ENCODE measurements around the gene OR10R2. TPM values are rescaled to one million over a fixed set of nuclear protein-coding genes. Genes with fewer than 3 reads are reported as not detected.
"Not testable (repeated sequence)": the region's sequence is repeated elsewhere in the genome, so short reads cannot be mapped to it uniquely, and the experiment has no call there.

Gene OR10R2, protein sequence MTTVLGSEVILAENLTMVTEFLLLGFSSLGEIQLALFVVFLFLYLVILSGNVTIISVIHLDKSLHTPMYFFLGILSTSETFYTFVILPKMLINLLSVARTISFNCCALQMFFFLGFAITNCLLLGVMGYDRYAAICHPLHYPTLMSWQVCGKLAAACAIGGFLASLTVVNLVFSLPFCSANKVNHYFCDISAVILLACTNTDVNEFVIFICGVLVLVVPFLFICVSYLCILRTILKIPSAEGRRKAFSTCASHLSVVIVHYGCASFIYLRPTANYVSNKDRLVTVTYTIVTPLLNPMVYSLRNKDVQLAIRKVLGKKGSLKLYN
- total RNA-seq: not detected

DNA sequence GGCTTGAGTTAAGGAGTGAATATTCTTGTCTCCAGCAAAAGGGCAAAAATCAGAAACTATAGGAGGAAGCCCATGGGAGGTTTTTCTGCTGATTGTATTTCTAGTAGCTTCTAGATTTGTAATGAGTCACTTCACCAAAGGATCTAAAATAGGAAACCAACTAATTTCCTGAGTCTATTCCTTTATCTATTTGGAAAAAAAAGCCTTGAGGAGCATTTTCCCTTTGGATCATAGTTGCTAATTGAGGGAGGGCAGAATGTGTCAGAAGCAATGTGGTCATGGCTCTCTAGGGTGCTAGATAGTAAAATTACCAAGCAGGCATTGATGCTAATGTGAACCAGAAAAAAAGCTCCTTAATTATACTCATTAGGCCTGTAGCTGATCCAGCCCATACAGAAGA lies at the start of gene OR10R2:
OR10R2 (plus strand) TSS at position 301 of the 400 bp plus-strand sequence. CDS start 106 bp downstream, outside the sequence.
- H3K4me3 ChIP-seq: no peak within 1 kb of the TSS
- H3K36me3 ChIP-seq: no peaks in the 10 kb centered on the region
- H3K27ac ChIP-seq: no peak within 1 kb of the TSS
- no peaks in the 10 kb centered on the region for H3K9me3 ChIP-seq
- DNase-seq (ENCODE audit: low spot score): no peak
- no peaks in the 10 kb centered on the region for H3K27me3 ChIP-seq
- no peaks in the 10 kb centered on the region for H3K4me1 ChIP-seq
- TF ChIP-seq, protein P1, sequence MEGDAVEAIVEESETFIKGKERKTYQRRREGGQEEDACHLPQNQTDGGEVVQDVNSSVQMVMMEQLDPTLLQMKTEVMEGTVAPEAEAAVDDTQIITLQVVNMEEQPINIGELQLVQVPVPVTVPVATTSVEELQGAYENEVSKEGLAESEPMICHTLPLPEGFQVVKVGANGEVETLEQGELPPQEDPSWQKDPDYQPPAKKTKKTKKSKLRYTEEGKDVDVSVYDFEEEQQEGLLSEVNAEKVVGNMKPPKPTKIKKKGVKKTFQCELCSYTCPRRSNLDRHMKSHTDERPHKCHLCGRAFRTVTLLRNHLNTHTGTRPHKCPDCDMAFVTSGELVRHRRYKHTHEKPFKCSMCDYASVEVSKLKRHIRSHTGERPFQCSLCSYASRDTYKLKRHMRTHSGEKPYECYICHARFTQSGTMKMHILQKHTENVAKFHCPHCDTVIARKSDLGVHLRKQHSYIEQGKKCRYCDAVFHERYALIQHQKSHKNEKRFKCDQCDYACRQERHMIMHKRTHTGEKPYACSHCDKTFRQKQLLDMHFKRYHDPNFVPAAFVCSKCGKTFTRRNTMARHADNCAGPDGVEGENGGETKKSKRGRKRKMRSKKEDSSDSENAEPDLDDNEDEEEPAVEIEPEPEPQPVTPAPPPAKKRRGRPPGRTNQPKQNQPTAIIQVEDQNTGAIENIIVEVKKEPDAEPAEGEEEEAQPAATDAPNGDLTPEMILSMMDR (IDR thresholded peaks at IDR 0.05): no peak

DNA sequence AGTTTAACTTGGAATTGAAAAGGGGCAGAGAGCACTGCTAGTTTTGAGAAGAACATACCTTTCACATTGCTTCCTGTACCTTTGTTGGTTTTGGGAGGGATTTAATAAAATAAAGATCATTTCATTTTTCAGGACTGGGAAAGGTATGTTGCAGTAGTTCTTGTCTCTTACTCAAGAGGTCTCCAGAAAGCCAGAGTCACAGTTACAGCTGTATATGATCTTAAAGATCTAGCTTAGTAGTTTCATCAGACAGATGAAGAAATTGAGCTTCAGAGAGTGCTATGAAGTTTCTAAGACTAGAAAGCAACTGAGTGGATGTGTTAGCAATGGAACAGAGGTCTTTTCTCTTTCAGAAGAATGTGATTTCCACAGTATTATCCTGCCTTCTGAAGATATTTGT lies 47.0 kb upstream of the OR10R2 start:
- TF ChIP-seq, protein P1 (IDR thresholded peaks at IDR 0.05): no peak
- no peak overlapping the region for H3K27ac ChIP-seq
- peaks cover 0 to 11% of the 10 kb centered on the region in 2 donors for H3K9me3 ChIP-seq
- H3K4me1 ChIP-seq: no peaks in the 10 kb centered on the region
- no peak overlapping the region for H3K4me3 ChIP-seq
- no peak for DNase-seq (ENCODE audit: low spot score)
- H3K36me3 ChIP-seq: no peaks in the 10 kb centered on the region
- no peaks in the 10 kb centered on the region for H3K27me3 ChIP-seq

DNA sequence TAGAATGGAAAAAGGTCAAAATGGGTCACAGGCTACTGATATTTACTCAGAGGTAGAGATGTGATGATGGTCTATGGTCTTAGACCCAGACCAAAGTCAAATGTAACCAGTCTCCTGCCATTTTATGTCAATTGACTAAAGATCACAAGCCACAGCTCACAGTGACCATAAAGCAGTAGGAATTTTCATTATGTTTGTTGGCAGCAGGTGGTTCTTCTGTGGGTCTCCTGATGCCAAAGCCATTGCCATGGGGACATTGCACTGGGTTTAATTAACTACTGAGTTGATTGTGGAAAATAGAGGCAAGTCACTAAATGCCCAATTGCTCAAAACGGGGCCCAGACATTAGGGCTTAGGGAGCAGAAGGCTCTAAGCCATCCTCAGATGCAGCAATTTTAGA lies 45.9 kb upstream of the OR10R2 start, which contains the start of gene OR10K2:
OR10K2 (minus strand) TSS at position 101 of the 400 bp plus-strand sequence. CDS start 5,371 bp downstream, outside the sequence.
- DNase-seq (ENCODE audit: low spot score): no peak
- H3K4me3 ChIP-seq: no peak within 1 kb of the TSS
- TF ChIP-seq, protein P1 (IDR thresholded peaks at IDR 0.05): no peak
- H3K36me3 ChIP-seq: no peaks in the 10 kb centered on the region
- peaks cover 0 to 11% of the 10 kb centered on the region in 2 donors for H3K9me3 ChIP-seq
- no peaks in the 10 kb centered on the region for H3K4me1 ChIP-seq
- no peaks in the 10 kb centered on the region for H3K27me3 ChIP-seq
- H3K27ac ChIP-seq: no peak within 1 kb of the TSS

DNA sequence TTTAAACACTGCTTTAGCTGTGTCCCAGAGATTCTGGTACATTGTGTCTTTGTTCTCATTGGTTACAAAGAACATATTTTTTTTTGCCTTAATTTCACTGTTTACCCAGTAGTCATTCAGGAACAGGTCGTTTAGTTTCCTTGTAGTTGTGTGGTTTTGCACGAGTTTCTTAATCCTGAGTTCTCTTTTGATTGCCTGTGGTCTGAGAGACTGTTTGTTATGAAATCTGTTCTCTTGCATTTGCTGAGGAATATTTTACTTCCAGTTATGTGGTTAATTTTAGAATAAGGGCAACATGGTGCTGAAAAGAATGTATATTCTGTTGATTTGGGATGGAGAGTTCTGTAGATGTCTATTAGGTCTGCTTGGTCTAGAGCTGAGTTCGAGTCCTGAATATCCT lies 41.9 kb upstream of the OR10R2 start:
- peaks cover 0 to 16% of the 10 kb centered on the region in 2 donors for H3K9me3 ChIP-seq
- H3K27me3 ChIP-seq; H3K4me3 ChIP-seq; H3K27ac ChIP-seq; H3K4me1 ChIP-seq; H3K36me3 ChIP-seq; DNase-seq (ENCODE audit: low spot score): not testable (repeated sequence)

DNA sequence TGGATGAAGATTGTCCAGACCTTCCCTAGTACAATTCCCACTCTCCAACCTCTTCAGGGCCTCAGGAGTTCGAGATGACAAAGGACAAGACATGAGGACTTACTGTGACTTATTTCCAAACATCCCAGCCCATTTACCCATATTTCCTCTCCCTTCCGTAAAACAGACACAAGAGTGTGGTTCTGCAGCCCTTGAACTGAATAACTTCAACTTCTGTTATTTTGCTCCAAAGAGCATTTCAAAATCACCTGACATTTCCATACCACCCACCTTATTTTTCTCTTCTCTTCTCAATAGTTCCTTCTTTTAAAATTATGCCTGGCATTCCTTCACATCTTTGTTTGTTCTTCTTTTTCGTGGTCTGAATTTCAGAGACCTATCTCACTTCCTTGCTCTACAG lies 37.3 kb upstream of the OR10R2 start:
- Histone ChIP-seq H3K4me3 (no peak overlapping the region), H3K27ac (no peak overlapping the region), H3K4me1 (no peaks in the 10 kb centered on the region), H3K27me3 (no peaks in the 10 kb centered on the region), H3K36me3 (no peaks in the 10 kb centered on the region), H3K9me3 (peaks cover 0 to 5% of the 10 kb centered on the region in 2 donors)
- TF ChIP-seq, protein P1 (IDR thresholded peaks at IDR 0.05): no peak
- DNase-seq (ENCODE audit: low spot score): no peak

DNA sequence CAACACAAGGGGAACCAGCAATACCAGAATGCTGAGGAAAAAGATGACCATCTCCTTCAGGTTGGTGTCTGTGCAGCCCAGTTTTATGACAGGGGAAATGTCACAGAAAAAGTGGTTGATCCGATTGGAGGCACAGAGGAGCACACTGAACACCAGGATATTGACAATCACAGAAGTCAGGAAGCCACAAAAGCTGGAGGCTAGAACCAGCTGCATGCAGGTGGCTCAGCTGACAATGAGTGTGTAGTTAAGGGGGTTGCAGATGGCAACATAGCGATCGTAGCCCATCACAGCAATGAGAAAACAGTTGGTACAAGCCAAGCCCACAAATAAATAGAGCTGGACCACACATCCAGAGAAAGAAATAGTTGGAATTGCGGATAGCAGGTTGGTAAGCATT lies 26.6 kb upstream of the OR10R2 start:
- no peaks in the 10 kb centered on the region for H3K27me3 ChIP-seq
- H3K27ac ChIP-seq: no peak overlapping the region
- DNase-seq (ENCODE audit: low spot score): no peak
- H3K4me3 ChIP-seq: no peak overlapping the region
- no peaks in the 10 kb centered on the region for H3K9me3 ChIP-seq
- H3K4me1 ChIP-seq: no peaks in the 10 kb centered on the region
- TF ChIP-seq, protein P1 (IDR thresholded peaks at IDR 0.05): no peak
- H3K36me3 ChIP-seq: no peaks in the 10 kb centered on the region
